Left forelimb (tissue), 1 donor: Measurements from ENCODE around the gene ZKSCAN8.

Source experiments
- DNase-seq: peaks from one replicate; pipeline ENCODE4 v3.0.0-alpha.2; 2018; ENCODE audit warnings: low spot score

Gene ZKSCAN8

DNA sequence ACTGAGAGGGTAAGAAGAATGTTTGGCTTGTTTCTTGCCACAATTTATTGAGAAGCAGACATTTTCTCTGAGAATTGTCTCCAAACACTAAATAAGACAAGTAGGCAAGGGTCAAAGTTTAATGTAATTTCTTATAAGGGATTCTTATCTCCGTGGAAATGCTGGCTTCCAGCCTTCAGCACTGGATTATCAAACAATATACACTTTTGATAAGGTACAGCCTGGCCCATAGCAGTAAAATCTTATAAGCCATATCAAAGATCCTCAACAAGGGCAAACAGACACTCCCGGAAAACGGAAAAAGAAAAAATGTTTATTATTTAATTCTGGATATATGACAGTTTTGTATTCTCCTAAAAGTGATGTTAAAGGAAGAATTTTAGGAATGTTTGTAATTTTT lies 64.8 kb downstream of the ZKSCAN8 start:
- no peak for DNase-seq

DNA sequence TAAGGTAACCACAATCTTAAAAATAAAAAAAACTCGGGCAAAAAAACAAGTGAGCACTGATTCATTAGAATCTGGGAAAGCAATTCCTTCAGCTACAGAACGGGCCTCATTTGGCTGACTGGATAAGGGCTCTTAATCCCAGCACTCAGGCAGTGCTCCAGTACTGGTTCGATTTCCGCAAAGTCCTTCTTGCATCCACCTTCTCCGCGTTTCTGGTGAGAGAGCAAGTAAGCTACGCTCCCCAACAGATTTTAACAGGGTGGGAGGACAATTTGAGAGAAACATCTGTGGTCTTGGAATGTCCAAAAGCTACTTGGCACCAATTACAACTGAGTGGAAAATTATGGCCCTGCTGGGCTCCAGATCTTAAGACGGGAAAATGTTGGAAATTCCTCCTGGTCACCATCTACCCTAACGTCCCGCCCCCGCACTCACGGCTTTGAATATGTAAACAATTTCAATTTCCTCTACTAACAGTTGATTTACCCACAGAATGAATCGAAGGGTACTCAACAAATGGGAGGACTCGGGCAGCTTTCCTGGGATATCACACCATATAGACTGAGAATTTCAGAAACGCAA lies 65.3 kb downstream of the ZKSCAN8 start:
- DNase-seq = no peak

DNA sequence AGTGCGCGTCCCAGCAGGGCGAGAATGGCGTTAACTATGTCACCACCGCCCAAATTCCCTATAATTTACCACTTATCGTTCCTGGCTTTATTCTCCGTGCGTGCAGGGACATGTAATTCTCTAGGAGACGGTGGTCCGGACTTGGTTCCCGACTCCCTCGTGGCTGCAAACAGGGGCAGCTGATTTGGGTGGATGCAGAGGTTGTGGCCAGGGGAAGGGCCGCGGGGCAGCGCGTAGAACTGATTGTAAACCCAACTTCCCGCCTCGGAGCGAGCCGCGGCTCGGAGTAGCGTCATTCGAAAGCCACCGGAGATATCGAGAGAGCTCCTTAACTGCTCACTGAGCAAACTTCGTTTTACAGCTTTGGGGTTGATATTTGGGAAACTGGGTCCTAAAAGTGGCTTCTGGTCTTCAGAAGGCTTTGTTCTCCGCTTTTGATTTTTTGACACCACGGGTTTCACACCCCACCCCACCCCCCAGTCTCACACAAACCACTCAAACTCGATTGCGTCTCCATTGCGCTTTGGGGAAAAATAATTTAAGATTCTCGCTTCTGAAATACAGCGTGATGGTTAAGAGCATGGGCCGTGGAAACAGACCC lies 65.9 kb downstream of the ZKSCAN8 start:
- DNase-seq = peak; percentile 71

DNA sequence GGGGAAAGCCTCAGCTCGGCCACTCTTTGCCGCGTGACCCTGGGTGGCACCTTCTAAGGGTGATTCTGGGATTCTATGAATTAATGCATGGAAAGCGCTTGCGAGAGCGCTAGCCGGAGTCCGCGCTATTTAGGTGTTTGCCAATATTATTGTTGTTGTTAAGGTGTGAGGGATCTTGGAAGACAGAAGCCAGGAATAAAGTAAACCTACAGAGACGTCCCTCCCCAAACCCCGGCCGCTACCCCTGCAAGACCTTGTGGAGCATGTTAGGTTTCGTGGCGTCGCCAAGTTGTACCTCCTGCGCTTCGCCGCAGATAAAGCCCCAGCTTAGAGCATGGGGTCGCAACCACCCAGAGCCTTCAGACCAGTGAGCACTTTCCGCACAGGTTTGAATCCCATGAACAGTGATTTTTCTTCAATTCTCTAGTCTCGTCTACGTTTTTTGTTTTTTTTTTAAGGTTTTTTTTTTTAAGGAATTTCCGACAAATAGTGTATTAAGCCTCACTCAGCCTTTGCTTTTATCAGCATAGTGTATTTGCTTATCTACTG lies 66.5 kb downstream of the ZKSCAN8 start:
- no peak for DNase-seq
